Natural killer cell treated with Interleukin-12 subunit alpha and Interleukin-12 subunit beta and Interleukin-15 and Interleukin-18, amount 100 ng/mL, for 72 hours (primary cell): ENCODE results near the gene CDH13. TPM values are rescaled to one million over a fixed set of nuclear protein-coding genes. Genes with fewer than 3 reads are reported as not detected.

ENCODE experiments used
- ATAC-seq, 2 donors: fragments of 150-1000 bp; cut with Tn5 transposase in 1 of 2; sonication (Bioruptor Pico), chemical (Tn5 transposase) in 1 of 2; 2 replicates each; pipeline ENCODE4 v1.10.0; 2021
- DNase-seq: peaks from one replicate; pipeline ENCODE4 v3.0.0; 2022; ENCODE audit warnings: low spot score
- H3K27ac Mint-ChIP-seq, 2 donors: 1 replicate in 1 of 2; 2 replicates in 1 of 2; pipeline ENCODE4 v1.8.0; 2022; ENCODE audit warnings: mixed read lengths in 2 of 2, mild to moderate bottlenecking in 1 of 2, moderate library complexity in 1 of 2
- H3K27me3 Mint-ChIP-seq, 2 donors: 1 replicate in 1 of 2; 2 replicates in 1 of 2; pipeline ENCODE4 v1.8.0; 2022; ENCODE audit warnings: mixed read lengths in 2 of 2
- H3K36me3 Mint-ChIP-seq: one replicate; pipeline ENCODE4 v1.8.0; 2022; ENCODE audit warnings: mixed read lengths
- H3K4me1 Mint-ChIP-seq, 2 donors: 1 replicate in 1 of 2; 2 replicates in 1 of 2; pipeline ENCODE4 v1.8.0; 2022; ENCODE audit warnings: low read depth in 2 of 2, mixed read lengths in 2 of 2, mild to moderate bottlenecking in 1 of 2
- H3K4me3 Mint-ChIP-seq: one replicate; pipeline ENCODE4 v1.8.0; 2022; ENCODE audit warnings: mixed read lengths
- H3K9me3 Mint-ChIP-seq: 2 replicates; pipeline ENCODE4 v1.8.0; 2022; ENCODE audit warnings: mixed read lengths
- total RNA-seq, 2 donors: library from RNA; stranded (reverse); gene quantifications; one replicate each; pipeline ENCODE4 v1.2.3, GENCODE V29; 2022

CDH13 gene
- total RNA-seq, 2 donors from 2014 or later: not detected

GRCh38 chr16:82735673-82736091, 108.9 kb downstream of the CDH13 start:
- no peaks in the 10 kb centered on the region for H3K9me3 Mint-ChIP-seq
- H3K36me3 Mint-ChIP-seq: no peaks in the 10 kb centered on the region
- ATAC-seq (no peak), DNase-seq (no peak)
- H3K4me1 Mint-ChIP-seq: peaks cover 0 to under 1% of the 10 kb centered on the region in 2 donors
- no peak overlapping the region for H3K27ac Mint-ChIP-seq
- H3K27me3 Mint-ChIP-seq: peaks cover 25 to 34% of the 10 kb centered on the region in 2 donors
- H3K4me3 Mint-ChIP-seq: no peak overlapping the region

DNA sequence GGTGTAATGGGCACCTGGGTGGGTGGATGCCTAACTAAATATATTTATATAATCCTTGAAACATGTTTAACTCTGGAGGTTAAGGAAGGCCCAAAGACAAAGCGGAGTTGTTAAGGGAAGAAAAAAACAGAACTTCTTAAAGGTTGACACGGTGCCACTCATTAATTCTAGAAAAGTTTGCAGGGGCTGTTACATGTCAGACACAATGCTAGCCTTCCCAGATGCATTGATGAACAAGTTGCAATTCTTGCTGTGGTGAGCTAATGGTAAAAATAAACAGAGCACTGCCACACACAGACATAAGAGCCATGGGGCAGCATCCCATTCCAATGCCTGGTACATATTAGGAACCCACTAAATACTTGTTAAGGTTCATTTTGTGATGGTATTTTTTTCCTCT, 109.5 kb downstream of the CDH13 start:
- DNase-seq: no peak
- Mint-ChIP-seq H3K27me3 (peaks cover 25 to 40% of the 10 kb centered on the region in 2 donors), H3K36me3 (no peaks in the 10 kb centered on the region), H3K4me1 (peaks cover 5 to 6% of the 10 kb centered on the region in 2 donors), H3K27ac (no peak overlapping the region), H3K4me3 (no peak overlapping the region), H3K9me3 (no peaks in the 10 kb centered on the region)
- no peak for ATAC-seq

- ATAC-seq (no peak), DNase-seq (no peak)
- Mint-ChIP-seq H3K36me3 (no peaks in the 10 kb centered on the region), H3K27ac (no peak overlapping the region), H3K4me1 (peaks cover 6 to 8% of the 10 kb centered on the region in 2 donors), H3K9me3 (no peaks in the 10 kb centered on the region), H3K4me3 (no peak overlapping the region), H3K27me3 (peaks cover 21 to 44% of the 10 kb centered on the region in 2 donors)
These were observed 111.9 kb downstream of the CDH13 start for GRCh38 chr16:82738699-82739098.

DNA sequence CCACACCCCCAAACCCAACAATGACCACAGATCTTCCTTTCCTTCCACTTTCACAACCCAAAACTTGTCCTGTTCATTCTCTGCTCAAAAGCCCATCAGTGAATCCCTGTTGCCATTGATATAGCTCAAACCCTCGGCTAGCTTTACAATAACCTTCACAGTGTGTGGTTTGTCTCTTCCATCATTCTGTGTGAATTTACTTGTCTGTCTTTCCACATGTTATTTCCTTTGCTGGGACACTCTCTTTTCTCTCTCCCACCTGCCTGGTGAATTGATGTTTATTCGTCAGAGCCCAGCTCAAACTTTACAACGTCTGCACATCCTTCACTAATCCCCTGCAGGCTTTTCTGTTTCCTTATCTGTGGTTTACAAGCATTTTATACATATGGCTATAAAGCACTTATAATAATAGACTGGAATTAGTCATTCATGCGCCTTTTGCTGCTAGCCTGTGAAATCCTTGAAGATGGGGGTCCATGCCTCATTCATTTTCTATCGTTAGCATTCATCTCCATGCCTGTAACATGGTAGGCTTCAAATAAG, 114.4 kb downstream of the CDH13 start:
- H3K36me3 Mint-ChIP-seq: no peaks in the 10 kb centered on the region
- peaks cover 25 to 53% of the 10 kb centered on the region in 2 donors for H3K27me3 Mint-ChIP-seq
- no peak for DNase-seq
- no peak for ATAC-seq
- H3K4me1 Mint-ChIP-seq: peaks cover 6 to 8% of the 10 kb centered on the region in 2 donors
- H3K4me3 Mint-ChIP-seq: no peak overlapping the region
- no peaks in the 10 kb centered on the region for H3K9me3 Mint-ChIP-seq
- no peak overlapping the region for H3K27ac Mint-ChIP-seq

DNA sequence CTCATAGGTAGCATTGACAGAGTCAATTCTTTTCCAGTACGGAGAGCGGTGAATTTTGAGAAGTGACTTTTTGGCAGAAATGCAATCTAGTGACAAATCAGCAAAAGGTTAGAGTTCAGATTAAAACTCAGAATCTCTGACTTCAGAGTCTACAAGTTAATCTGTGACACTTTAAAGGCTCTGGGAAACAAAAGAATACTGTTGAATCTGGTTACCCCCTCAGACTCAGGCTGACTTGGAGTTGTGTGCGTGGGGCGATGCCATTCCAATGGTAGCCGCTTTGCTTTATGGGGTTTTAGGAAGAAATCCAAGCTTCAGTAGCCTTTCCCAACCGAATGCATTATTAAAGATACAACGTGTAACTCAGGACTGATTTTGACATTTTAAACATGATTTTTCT, 118.2 kb downstream of the CDH13 start:
- Mint-ChIP-seq H3K9me3 (no peaks in the 10 kb centered on the region), H3K27me3 (peaks cover 13 to 33% of the 10 kb centered on the region in 2 donors), H3K27ac (no peak overlapping the region), H3K4me1 (peaks cover 16 to 28% of the 10 kb centered on the region in 2 donors), H3K36me3 (no peaks in the 10 kb centered on the region), H3K4me3 (no peak overlapping the region)
- no peak for ATAC-seq
- DNase-seq: no peak

DNA sequence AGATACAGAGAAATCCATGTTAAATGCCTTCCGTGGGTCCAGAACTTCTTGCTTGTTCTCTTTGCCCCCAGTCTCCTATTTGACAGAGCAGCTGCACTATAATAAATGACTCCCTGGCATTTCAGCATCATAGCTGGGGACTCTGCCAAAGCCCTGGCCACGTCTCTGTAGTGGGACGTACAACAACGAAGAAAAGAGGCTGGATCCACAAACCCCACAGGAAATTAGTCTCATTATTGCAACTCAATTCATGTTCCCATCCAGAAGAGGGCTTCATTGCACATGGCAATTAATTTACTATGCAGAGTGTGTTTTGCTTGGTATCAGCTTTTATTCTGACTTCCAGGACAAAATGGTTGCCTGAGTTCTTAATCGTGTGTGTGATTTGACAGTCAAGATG, 121.3 kb downstream of the CDH13 start:
- no peak for DNase-seq
- Mint-ChIP-seq H3K27ac (no peak overlapping the region), H3K9me3 (no peaks in the 10 kb centered on the region), H3K4me1 (peaks cover 15 to 25% of the 10 kb centered on the region in 2 donors), H3K4me3 (no peak overlapping the region), H3K27me3 (peaks cover 17 to 24% of the 10 kb centered on the region in 2 donors), H3K36me3 (no peaks in the 10 kb centered on the region)
- ATAC-seq: no peak

GRCh38 chr16:82750068-82750467, 123.3 kb downstream of the CDH13 start:
- Mint-ChIP-seq H3K9me3 (no peaks in the 10 kb centered on the region), H3K4me3 (no peak overlapping the region), H3K36me3 (no peaks in the 10 kb centered on the region), H3K27ac (no peak overlapping the region), H3K4me1 (peaks cover 15 to 25% of the 10 kb centered on the region in 2 donors), H3K27me3 (peaks cover 14 to 15% of the 10 kb centered on the region in 2 donors)
- DNase-seq (no peak), ATAC-seq (no peak)

GRCh38 chr16:82751020-82751419, 124.3 kb downstream of the CDH13 start:
- no peak overlapping the region for H3K27ac Mint-ChIP-seq
- H3K4me1 Mint-ChIP-seq: peaks cover 15 to 25% of the 10 kb centered on the region in 2 donors
- DNase-seq (no peak), ATAC-seq (no peak)
- H3K9me3 Mint-ChIP-seq: no peaks in the 10 kb centered on the region
- no peaks in the 10 kb centered on the region for H3K36me3 Mint-ChIP-seq
- H3K27me3 Mint-ChIP-seq: peaks cover 14 to 18% of the 10 kb centered on the region in 2 donors
- H3K4me3 Mint-ChIP-seq: no peak overlapping the region

- no peak overlapping the region for H3K27ac Mint-ChIP-seq
- no peaks in the 10 kb centered on the region for H3K36me3 Mint-ChIP-seq
- ATAC-seq (no peak), DNase-seq (no peak)
- H3K4me3 Mint-ChIP-seq: no peak overlapping the region
- peaks cover 14 to 15% of the 10 kb centered on the region in 2 donors for H3K27me3 Mint-ChIP-seq
- H3K9me3 Mint-ChIP-seq: no peaks in the 10 kb centered on the region
- peaks cover 18 to 25% of the 10 kb centered on the region in 2 donors for H3K4me1 Mint-ChIP-seq
These were observed 125.4 kb downstream of the CDH13 start for GRCh38 chr16:82752172-82752571.

- no peak for ATAC-seq
- no peak overlapping the region for H3K27ac Mint-ChIP-seq
- no peak for DNase-seq
- H3K9me3 Mint-ChIP-seq: no peaks in the 10 kb centered on the region
- H3K4me1 Mint-ChIP-seq: peaks cover 12 to 14% of the 10 kb centered on the region in 2 donors
- no peak overlapping the region for H3K4me3 Mint-ChIP-seq
- no peaks in the 10 kb centered on the region for H3K36me3 Mint-ChIP-seq
- H3K27me3 Mint-ChIP-seq: peaks cover 12 to 14% of the 10 kb centered on the region in 2 donors
These were observed 127.1 kb downstream of the CDH13 start for GRCh38 chr16:82753821-82754220.

- Mint-ChIP-seq H3K27ac (no peak overlapping the region), H3K36me3 (no peaks in the 10 kb centered on the region), H3K4me1 (peaks cover 6 to 7% of the 10 kb centered on the region in 2 donors), H3K9me3 (no peaks in the 10 kb centered on the region), H3K27me3 (peaks cover 8 to 12% of the 10 kb centered on the region in 2 donors), H3K4me3 (no peak overlapping the region)
- ATAC-seq (no peak), DNase-seq (no peak)
These were observed 128.1 kb downstream of the CDH13 start for GRCh38 chr16:82754716-82755513.

DNA sequence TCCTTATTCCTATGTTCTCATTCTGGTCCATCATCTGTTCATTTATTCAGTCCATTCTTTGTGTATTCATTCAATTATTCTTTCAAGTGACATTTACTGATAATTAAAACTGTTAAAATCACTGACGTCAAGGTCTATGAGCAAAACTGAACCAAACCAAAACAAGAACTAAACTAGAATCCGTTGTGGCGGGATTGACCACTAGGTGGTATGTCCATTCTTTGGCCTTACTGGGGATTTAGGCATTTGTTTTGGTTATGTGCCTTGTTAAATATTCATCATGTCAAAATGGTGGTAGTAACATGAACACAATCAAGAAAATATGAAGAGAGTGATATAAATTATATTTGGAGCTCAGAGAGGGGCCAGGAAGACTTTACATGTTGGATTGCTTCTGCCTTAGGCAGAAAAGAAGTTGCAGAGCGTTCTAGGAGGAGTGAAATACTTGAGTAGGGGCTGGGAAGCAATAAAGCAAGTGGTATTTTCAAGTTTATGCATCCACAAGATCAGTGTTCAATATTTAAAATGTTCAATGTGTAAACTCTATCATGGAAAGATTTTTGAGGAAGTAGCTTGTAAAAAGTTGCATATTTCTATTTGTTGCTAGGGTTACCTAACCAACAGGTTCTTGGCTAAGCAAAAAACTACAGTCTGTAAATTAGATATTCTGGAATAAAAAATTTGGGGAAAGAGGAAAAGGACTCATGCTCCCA, 129.0 kb downstream of the CDH13 start:
- DNase-seq: no peak
- no peak for ATAC-seq
- Mint-ChIP-seq H3K36me3 (no peaks in the 10 kb centered on the region), H3K27me3 (peaks cover 7 to 12% of the 10 kb centered on the region in 2 donors), H3K4me3 (no peak overlapping the region), H3K4me1 (peaks cover 4 to 5% of the 10 kb centered on the region in 2 donors), H3K9me3 (peaks cover 2% of the 10 kb centered on the region), H3K27ac (no peak overlapping the region)

DNA sequence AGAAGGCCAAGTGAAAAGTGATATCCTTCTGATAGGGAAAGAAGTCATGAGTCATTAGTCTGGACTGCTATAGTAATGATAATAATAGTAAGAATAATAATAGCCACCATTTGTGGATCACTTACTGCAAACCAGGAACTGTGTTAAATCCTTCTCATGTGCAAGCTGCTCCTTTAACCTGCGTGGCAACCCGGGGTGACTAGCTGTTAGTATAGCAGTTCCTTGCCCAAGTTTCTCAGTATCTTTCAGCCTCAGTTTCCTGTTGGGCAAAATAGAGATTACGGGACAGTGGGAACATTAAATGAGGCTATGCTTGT, 129.5 kb downstream of the CDH13 start:
- no peak for DNase-seq
- Mint-ChIP-seq H3K36me3 (no peaks in the 10 kb centered on the region), H3K4me3 (no peak overlapping the region), H3K27ac (no peak overlapping the region), H3K4me1 (peaks cover 5% of the 10 kb centered on the region in 2 donors), H3K9me3 (peaks cover 2% of the 10 kb centered on the region), H3K27me3 (peaks cover 1 to 9% of the 10 kb centered on the region in 2 donors)
- ATAC-seq: no peak

GRCh38 chr16:82758406-82758805, 131.6 kb downstream of the CDH13 start:
- H3K27me3 Mint-ChIP-seq: peaks cover 0 to 6% of the 10 kb centered on the region in 2 donors
- DNase-seq (no peak), ATAC-seq (no peak)
- H3K27ac Mint-ChIP-seq: no peak overlapping the region
- H3K9me3 Mint-ChIP-seq: peaks cover 2% of the 10 kb centered on the region
- peaks cover 19 to 22% of the 10 kb centered on the region in 2 donors for H3K4me1 Mint-ChIP-seq
- H3K4me3 Mint-ChIP-seq: no peak overlapping the region
- H3K36me3 Mint-ChIP-seq: no peaks in the 10 kb centered on the region
